ENCODE data around the gene SLC9A1.

DNA sequence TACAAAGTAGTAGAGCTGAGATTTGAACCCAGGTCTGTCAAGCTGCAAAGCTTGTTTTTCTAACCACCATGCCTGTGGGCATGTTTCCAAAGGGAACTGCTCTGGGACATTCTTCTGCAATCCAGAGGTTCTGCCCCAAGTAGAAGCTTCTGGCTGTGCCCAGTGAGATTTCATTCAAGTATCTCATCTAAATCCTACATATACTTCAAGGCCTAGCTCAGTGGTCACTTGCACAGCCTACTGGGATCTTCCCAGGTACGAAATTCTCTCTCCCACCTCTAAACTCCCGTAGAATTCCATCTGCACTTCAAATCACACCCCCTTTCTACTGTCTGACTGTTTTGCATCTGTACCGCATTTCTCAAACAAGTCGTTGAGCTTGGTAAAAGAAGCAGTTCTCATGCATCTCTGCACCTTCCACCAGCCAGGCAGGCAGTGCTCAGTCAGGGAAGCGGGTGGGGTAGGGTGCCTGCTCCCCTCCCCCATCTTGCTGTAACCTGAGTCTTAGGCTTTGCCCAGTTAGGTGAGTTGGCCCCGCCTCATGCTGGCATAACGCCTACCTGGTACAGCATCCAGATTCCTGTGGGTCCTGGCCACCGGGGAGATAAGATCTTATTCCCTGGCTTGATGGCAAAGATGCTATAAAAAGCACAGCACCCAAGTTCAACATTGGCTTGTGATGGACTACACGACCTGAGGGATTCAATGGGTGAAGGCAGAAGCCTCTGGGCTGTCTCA lies 13.5 kb downstream of the SLC9A1 start:
- TF ChIP-seq, protein P1, sequence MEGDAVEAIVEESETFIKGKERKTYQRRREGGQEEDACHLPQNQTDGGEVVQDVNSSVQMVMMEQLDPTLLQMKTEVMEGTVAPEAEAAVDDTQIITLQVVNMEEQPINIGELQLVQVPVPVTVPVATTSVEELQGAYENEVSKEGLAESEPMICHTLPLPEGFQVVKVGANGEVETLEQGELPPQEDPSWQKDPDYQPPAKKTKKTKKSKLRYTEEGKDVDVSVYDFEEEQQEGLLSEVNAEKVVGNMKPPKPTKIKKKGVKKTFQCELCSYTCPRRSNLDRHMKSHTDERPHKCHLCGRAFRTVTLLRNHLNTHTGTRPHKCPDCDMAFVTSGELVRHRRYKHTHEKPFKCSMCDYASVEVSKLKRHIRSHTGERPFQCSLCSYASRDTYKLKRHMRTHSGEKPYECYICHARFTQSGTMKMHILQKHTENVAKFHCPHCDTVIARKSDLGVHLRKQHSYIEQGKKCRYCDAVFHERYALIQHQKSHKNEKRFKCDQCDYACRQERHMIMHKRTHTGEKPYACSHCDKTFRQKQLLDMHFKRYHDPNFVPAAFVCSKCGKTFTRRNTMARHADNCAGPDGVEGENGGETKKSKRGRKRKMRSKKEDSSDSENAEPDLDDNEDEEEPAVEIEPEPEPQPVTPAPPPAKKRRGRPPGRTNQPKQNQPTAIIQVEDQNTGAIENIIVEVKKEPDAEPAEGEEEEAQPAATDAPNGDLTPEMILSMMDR (IDR thresholded peaks at IDR 0.05) = no peak
- TF ChIP-seq EZH2 (IDR thresholded peaks at IDR 0.05) = no peak
- no peak for TF ChIP-seq EZH2phosphoT487 (IDR thresholded peaks at IDR 0.05)

Data from neural progenitor cell (in vitro differentiated cells).